Measurements from ENCODE around the gene TLN1. TPM values are rescaled to one million over a fixed set of nuclear protein-coding genes. Genes with fewer than 3 reads are reported as not detected.

Gene TLN1
- total RNA-seq, 1 experiment from 2014 or later = 109 TPM

- Mint-ChIP-seq H3K36me3 (peaks cover 12% of the 10 kb centered on the region), H3K27ac (0 out of 2 replicates have a peak overlapping the region, but pooled peaks have one; percentile 72), H3K4me3 (no peak overlapping the region), H3K4me1 (peaks cover 4% of the 10 kb centered on the region), H3K9me3 (no peaks in the 10 kb centered on the region), H3K27me3 (ENCODE audit: low read depth) (no peaks in the 10 kb centered on the region)
- DNase-seq (ENCODE audit: low spot score) = peak; percentile 81
- POLR2A ChIA-PET = interaction anchor here (0.6 to 1.7 kb wide), 8 partner anchors 10 to 94 kb away, joined by 3 to 10 read pairs (median 4); partner anchors contain the start of genes ARHGEF39, CREB3 and TLN1
- peak; percentile 97 for ATAC-seq
- no peak for TF ChIP-seq ZSCAN18 (CRISPR knock-in tag; IDR thresholded peaks at IDR 0.05)
- TF ChIP-seq CTCF (IDR thresholded peaks at IDR 0.05) = peak; percentile 85
- TF ChIP-seq E2F1 (CRISPR knock-in tag; IDR thresholded peaks at IDR 0.05) = no peak
- no peak for TF ChIP-seq CBFB (CRISPR knock-in tag; IDR thresholded peaks at IDR 0.05; ENCODE audit: low read depth)
- no peak for TF ChIP-seq SMAD3 (CRISPR knock-in tag; IDR thresholded peaks at IDR 0.05; ENCODE audit: borderline replicate concordance)
- TF ChIP-seq SP1 (CRISPR knock-in tag; conservative IDR thresholded peaks at IDR 0.05) = no peak
- TF ChIP-seq NFE2L1 (CRISPR knock-in tag; IDR thresholded peaks at IDR 0.05) = no peak
- TF ChIP-seq GRHL2 (CRISPR knock-in tag; IDR thresholded peaks at IDR 0.05; ENCODE audit: insufficient replicate concordance, severe bottlenecking) = no peak
- no peak for TF ChIP-seq ZNF425 (CRISPR knock-in tag; conservative IDR thresholded peaks at IDR 0.05)
- CTCF ChIA-PET = interaction anchor here (0.6 to 6.8 kb wide), 51 partner anchors 9 to 625 kb away, joined by 3 to 127 read pairs (median 4); partner anchors contain the start of genes ARHGEF39, CCDC107, CREB3 and GBA2
Measured at GRCh38 chr9:35696520-35697215, 35.3 kb downstream of the TLN1 start.

GRCh38 chr9:35695943-35696401 lies 36.0 kb downstream of the TLN1 start:
- no peak for TF ChIP-seq ZNF263 (CRISPR knock-in tag; IDR thresholded peaks at IDR 0.05; ENCODE audit: low read depth)
- no peak for TF ChIP-seq IRF2 (CRISPR knock-in tag; IDR thresholded peaks at IDR 0.05; ENCODE audit: borderline replicate concordance, low read depth)
- TF ChIP-seq ERG (CRISPR knock-in tag; IDR thresholded peaks at IDR 0.05) = no peak
- TF ChIP-seq ZNF423 (CRISPR knock-in tag; IDR thresholded peaks at IDR 0.05) = no peak
- no peaks in the 10 kb centered on the region for H3K9me3 Mint-ChIP-seq
- no peak overlapping the region for H3K4me3 Mint-ChIP-seq
- H3K36me3 Mint-ChIP-seq = peaks cover 12% of the 10 kb centered on the region
- DNase-seq (ENCODE audit: low spot score) = no peak
- no peak for ATAC-seq
- H3K27me3 Mint-ChIP-seq (ENCODE audit: low read depth) = no peaks in the 10 kb centered on the region
- CTCF ChIA-PET = interaction anchor here (0.7 to 6.8 kb wide), 44 partner anchors 9 to 584 kb away, joined by 3 to 127 read pairs (median 5); partner anchors contain the start of genes ARHGEF39, CCDC107, CREB3 and GBA2
- peaks cover 7% of the 10 kb centered on the region for H3K4me1 Mint-ChIP-seq
- H3K27ac Mint-ChIP-seq = no peak overlapping the region
- POLR2A ChIA-PET = interaction anchor here (0.7 to 1.7 kb wide), 9 partner anchors 10 to 1058 kb away, joined by 3 to 10 read pairs (median 5); partner anchors contain the start of genes ARHGEF39, CREB3 and TLN1

Measured in WTC11 (cell line).